DOHH2 (cell line): ENCODE results near the gene GBF1.
A peak's percentile ranks its signal among the peaks of the same experiment; 100 is the strongest.

Source experiments
- H3F3A ChIP-seq: fragments of 200-600 bp; sonication (generic), shearing (Covaris generic); 2 replicates; pipeline ENCODE4 v1.6.0; 2016; ENCODE audit warnings: antibody characterized with exemption, mild to moderate bottlenecking; ENCODE audit not compliant: control insufficient read depth, insufficient read depth
- H3K27ac ChIP-seq: fragments of 200-600 bp; sonication (generic); 2 replicates; pipeline ENCODE4 v1.5.1; 2014; ENCODE audit warnings: low read depth, mild to moderate bottlenecking, low read length, moderate library complexity
- H3K27me3 ChIP-seq: fragments of 200-600 bp; sonication (generic); 2 replicates; pipeline ENCODE4 v1.6.1; 2014; ENCODE audit warnings: mild to moderate bottlenecking, low read length, mixed read lengths; ENCODE audit not compliant: control insufficient read depth
- H3K36me3 ChIP-seq: fragments of 200-600 bp; sonication (generic); 2 replicates; pipeline ENCODE4 v1.6.1; 2014; ENCODE audit warnings: mild to moderate bottlenecking, low read length, moderate library complexity, mixed read lengths; ENCODE audit not compliant: control insufficient read depth
- H3K4me1 ChIP-seq: fragments of 200-600 bp; sonication (generic); 2 replicates; pipeline ENCODE4 v1.6.1; 2014; ENCODE audit warnings: mild to moderate bottlenecking, low read length, mixed read lengths; ENCODE audit not compliant: control insufficient read depth
- H3K4me2 ChIP-seq: fragments of 200-600 bp; sonication (generic); 2 replicates; pipeline ENCODE4 v1.6.0; 2014; ENCODE audit warnings: mild to moderate bottlenecking, low read length, moderate library complexity
- H3K4me3 ChIP-seq: fragments of 200-600 bp; sonication (generic); 2 replicates; pipeline ENCODE4 v1.5.1; 2014; ENCODE audit warnings: mild to moderate bottlenecking, low read length, mixed read lengths
- H3K79me2 ChIP-seq: fragments of 200-600 bp; sonication (generic); 2 replicates; pipeline ENCODE4 v1.6.1; 2014; ENCODE audit warnings: mild to moderate bottlenecking, low read length, mixed read lengths; ENCODE audit not compliant: control insufficient read depth
- H3K9me2 ChIP-seq: fragments of 200-600 bp; sonication (generic); replicated peaks from 2 replicates; pipeline ENCODE4 v1.6.1; 2014; ENCODE audit warnings: mild to moderate bottlenecking, low read length, mixed read lengths; ENCODE audit not compliant: control insufficient read depth
- H3K9me3 ChIP-seq: fragments of 200-600 bp; sonication (generic); 2 replicates; pipeline ENCODE4 v1.6.1; 2014; ENCODE audit warnings: antibody characterized with exemption, low read length, mixed read lengths; ENCODE audit not compliant: control insufficient read depth, insufficient read depth
- H4K20me1 ChIP-seq: fragments of 200-600 bp; sonication (generic); 2 replicates; pipeline ENCODE4 v1.6.0; 2014; ENCODE audit warnings: low read depth, mild to moderate bottlenecking, antibody characterized with exemption, low read length, moderate library complexity; ENCODE audit not compliant: control insufficient read depth, insufficient read depth
- CTCF ChIP-seq: fragments of 200-600 bp; sonication (generic); IDR thresholded peaks from one replicate; pipeline ENCODE4 v1.5.1; 2014; ENCODE audit warnings: antibody characterized with exemption, mild to moderate bottlenecking, low read depth, low read length; ENCODE audit not compliant: poor library complexity, severe bottlenecking
- EZH2phosphoT487 ChIP-seq: fragments of 200-600 bp; sonication (generic); IDR thresholded peaks from 2 replicates; pipeline ENCODE4 v1.6.1; 2017; ENCODE audit warnings: borderline replicate concordance, mild to moderate bottlenecking, antibody characterized with exemption, low read length, moderate library complexity, mixed read lengths

The GBF1 gene

GRCh38 chr10:102398172-102399020, 153.1 kb downstream of the GBF1 start:
- Histone ChIP-seq H3K9me2 (no peaks in the 10 kb centered on the region), H3K27ac (no peak overlapping the region), H3K79me2 (peaks cover 6% of the 10 kb centered on the region; the same call in 1 of the 2 replicates), H3K36me3 (peaks cover 11% of the 10 kb centered on the region; the same call in 1 of the 2 replicates), H3K9me3 (no peaks in the 10 kb centered on the region), H3K4me1 (peaks cover 26% of the 10 kb centered on the region), H3K27me3 (no peaks in the 10 kb centered on the region), H3K4me3 (peak overlapping the region; percentile 76), H3F3A (0 out of 2 replicates have a peak, but pooled peaks cover 2% of the 10 kb centered on the region), H3K4me2 (peak overlapping the region; percentile 83; the same call in 1 of the 2 replicates), H4K20me1 (no peaks in the 10 kb centered on the region)
- no peak for TF ChIP-seq EZH2phosphoT487
- no peak for TF ChIP-seq CTCF

GRCh38 chr10:102399217-102400021, 154.1 kb downstream of the GBF1 start:
- Histone ChIP-seq H3K36me3 (peaks cover 11% of the 10 kb centered on the region; the same call in 1 of the 2 replicates), H3K27ac (no peak overlapping the region), H3K4me2 (peak overlapping the region; percentile 83), H3K4me3 (peak overlapping the region; percentile 76), H3K79me2 (peaks cover 6% of the 10 kb centered on the region; the same call in 1 of the 2 replicates), H3K27me3 (no peaks in the 10 kb centered on the region), H3K9me2 (no peaks in the 10 kb centered on the region), H3K4me1 (peaks cover 28% of the 10 kb centered on the region), H3F3A (0 out of 2 replicates have a peak, but pooled peaks cover 2% of the 10 kb centered on the region), H4K20me1 (0 out of 2 replicates have a peak, but pooled peaks cover 1% of the 10 kb centered on the region), H3K9me3 (no peaks in the 10 kb centered on the region)
- TF ChIP-seq EZH2phosphoT487 (no peak), CTCF (peak; percentile 97)

GRCh38 chr10:102400076-102400475, 154.7 kb downstream of the GBF1 start:
- Histone ChIP-seq H3K36me3 (peaks cover 11% of the 10 kb centered on the region; the same call in 1 of the 2 replicates), H3K4me3 (peak overlapping the region; percentile 76; the same call in 1 of the 2 replicates), H3K27me3 (no peaks in the 10 kb centered on the region), H3K4me2 (peak overlapping the region; percentile 83), H3K9me3 (no peaks in the 10 kb centered on the region), H3K9me2 (no peaks in the 10 kb centered on the region), H3K27ac (no peak overlapping the region), H3F3A (0 out of 2 replicates have a peak, but pooled peaks cover 2% of the 10 kb centered on the region), H3K4me1 (peaks cover 28% of the 10 kb centered on the region), H3K79me2 (peaks cover 6% of the 10 kb centered on the region; the same call in 1 of the 2 replicates), H4K20me1 (0 out of 2 replicates have a peak, but pooled peaks cover 4% of the 10 kb centered on the region)
- TF ChIP-seq EZH2phosphoT487, result no peak
- TF ChIP-seq CTCF, result no peak
